Neural cell (in vitro differentiated cells): ENCODE measurements around the gene CLEC14A.

Experiments used
- CTCF ChIP-seq: fragments of 450-650 bp; IDR thresholded peaks from 2 replicates; pipeline ENCODE4 v1.5.1; 2014; ENCODE audit warnings: antibody characterized with exemption, mild to moderate bottlenecking, moderate library complexity; ENCODE audit not compliant: poor library complexity, severe bottlenecking
- EP300 ChIP-seq: fragments of 450-650 bp; conservative IDR thresholded peaks from 2 replicates; pipeline ENCODE4 v1.6.1; 2014; ENCODE audit warnings: antibody characterized with exemption, mild to moderate bottlenecking, moderate library complexity; ENCODE audit not compliant: poor library complexity, severe bottlenecking
- EZH2 ChIP-seq: fragments of 200-600, 300-800 bp; shearing (Covaris generic), sonication (generic); IDR thresholded peaks from 2 replicates; pipeline ENCODE4 v1.6.1; 2014; ENCODE audit warnings: antibody characterized with exemption, low read length, borderline replicate concordance, mild to moderate bottlenecking; ENCODE audit not compliant: insufficient read depth, poor library complexity, severe bottlenecking
- MXI1 ChIP-seq: fragments of 450-650 bp; conservative IDR thresholded peaks from 2 replicates; pipeline ENCODE4 v1.6.1; 2014; ENCODE audit warnings: antibody characterized with exemption, mild to moderate bottlenecking; ENCODE audit not compliant: poor library complexity, severe bottlenecking
- POLR2AphosphoS5 ChIP-seq: IDR thresholded peaks from 2 replicates; pipeline ENCODE4 v1.6.1; 2012
- RAD21 ChIP-seq: fragments of 450-650 bp; conservative IDR thresholded peaks from 2 replicates; pipeline ENCODE4 v1.6.1; 2014; ENCODE audit warnings: antibody characterized with exemption, mild to moderate bottlenecking, moderate library complexity
- REST ChIP-seq: IDR thresholded peaks from 2 replicates; pipeline ENCODE4 v1.6.1; 2012; ENCODE audit warnings: borderline replicate concordance
- SMC3 ChIP-seq: fragments of 450-650 bp; conservative IDR thresholded peaks from 2 replicates; pipeline ENCODE4 v1.6.1; 2014; ENCODE audit warnings: antibody characterized with exemption, mild to moderate bottlenecking, moderate library complexity; ENCODE audit not compliant: poor library complexity
- TAF1 ChIP-seq: IDR thresholded peaks from 2 replicates; pipeline ENCODE4 v1.6.1; 2012; ENCODE audit warnings: low read depth

GRCh38 chr14:38253676-38254075 lies 2.2 kb downstream of the CLEC14A start:
- TF ChIP-seq CTCF = no peak
- TF ChIP-seq TAF1 = no peak
- TF ChIP-seq EZH2 = no peak
- TF ChIP-seq REST = no peak
- no peak for TF ChIP-seq POLR2AphosphoS5
- TF ChIP-seq EP300 = no peak
- TF ChIP-seq RAD21 = no peak
- no peak for TF ChIP-seq MXI1
- no peak for TF ChIP-seq SMC3
